A172 (cell line): ENCODE results near the gene KRT3. TPM values are rescaled to one million over a fixed set of nuclear protein-coding genes. Genes with fewer than 3 reads are reported as not detected.

Experiments used
- DNase-seq: peaks from one replicate; pipeline ENCODE4 v3.0.0-alpha.2; 2015; ENCODE audit warnings: low spot score
- total RNA-seq: library from RNA; depleted of rRNA; stranded (reverse); fragments of >200 nt; shearing (Covaris generic); gene quantifications from 2 replicates; pipeline ENCODE4 v1.2.3, GENCODE V29; 2014

The KRT3 gene
- total RNA-seq, 1 experiment from 2014 or later = not detected

DNA sequence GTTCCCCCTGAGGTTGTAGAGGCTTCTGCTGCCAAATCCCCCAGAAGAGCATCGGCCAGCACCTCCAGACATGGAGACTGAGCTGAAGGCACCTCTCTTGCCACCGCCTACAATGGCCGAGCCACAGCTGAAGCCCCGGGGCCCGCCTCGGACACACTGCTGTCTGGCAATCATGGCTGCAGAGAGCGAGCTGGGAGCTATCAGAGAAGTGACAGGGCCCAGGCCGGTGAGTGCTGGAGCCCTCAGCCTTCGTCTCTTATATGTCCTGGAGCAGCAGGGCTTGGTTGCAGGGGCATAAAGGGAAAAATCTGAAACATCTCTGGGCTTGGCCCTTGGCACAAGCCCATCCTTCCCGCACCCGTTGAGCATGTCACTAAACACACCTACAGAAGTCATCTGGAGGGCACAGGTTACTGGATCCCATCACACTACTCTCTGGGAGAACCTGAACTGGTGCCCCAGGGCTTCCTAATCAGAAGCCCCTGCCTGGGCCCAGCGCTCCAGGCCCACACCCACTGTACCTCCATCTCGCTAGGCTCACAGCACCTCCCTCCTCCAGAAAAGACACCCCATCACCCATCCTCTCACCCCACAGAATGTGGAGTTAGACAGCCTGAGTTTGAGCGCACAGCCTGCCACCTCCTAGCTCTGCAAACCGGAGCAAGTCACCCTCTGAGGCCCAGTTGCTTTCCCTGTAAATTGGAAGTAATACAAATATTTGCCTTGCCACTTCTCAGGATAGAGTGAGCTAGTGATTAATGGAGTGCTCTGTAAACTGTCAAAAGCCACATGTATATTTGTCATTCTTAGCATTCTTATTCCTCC is 18.2 kb upstream of the KRT3 start, which contains the start of gene KRT4:
Gene KRT4, minus strand, starts transcription at position 232 of the 825 bp plus-strand sequence. Its CDS starts 58 bp downstream, at position 174.
- DNase-seq = no peak

DNA sequence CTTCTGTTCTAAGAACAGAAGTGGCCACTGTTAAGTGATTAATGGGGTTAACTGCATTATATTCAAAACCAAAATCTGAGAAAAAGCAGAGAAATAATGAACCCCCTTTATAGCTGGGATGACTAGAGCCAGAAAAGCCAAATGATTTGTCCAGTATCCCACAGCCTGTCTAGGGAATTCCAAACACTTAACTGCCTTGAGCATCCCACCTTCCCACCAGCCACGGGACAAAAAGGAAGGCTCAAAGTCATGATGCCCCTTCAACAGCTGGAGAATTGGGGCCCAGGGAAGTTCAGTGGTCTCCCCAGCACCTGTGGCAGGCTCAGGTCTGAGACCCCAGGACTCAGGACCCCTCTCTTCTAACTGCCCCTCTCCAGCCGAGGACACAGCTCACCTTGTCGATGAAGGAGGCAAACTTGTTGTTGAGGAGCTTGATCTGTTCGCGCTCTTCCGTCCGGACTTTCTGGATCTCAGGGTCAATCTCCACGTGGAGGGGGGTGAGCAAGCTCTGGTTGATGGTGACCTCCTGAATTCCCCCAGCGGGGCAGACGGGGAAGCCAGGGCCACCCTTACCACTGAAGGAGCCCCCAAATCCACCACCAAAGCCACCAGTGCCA is 17.4 kb upstream of the KRT3 start:
- DNase-seq = no peak

DNA sequence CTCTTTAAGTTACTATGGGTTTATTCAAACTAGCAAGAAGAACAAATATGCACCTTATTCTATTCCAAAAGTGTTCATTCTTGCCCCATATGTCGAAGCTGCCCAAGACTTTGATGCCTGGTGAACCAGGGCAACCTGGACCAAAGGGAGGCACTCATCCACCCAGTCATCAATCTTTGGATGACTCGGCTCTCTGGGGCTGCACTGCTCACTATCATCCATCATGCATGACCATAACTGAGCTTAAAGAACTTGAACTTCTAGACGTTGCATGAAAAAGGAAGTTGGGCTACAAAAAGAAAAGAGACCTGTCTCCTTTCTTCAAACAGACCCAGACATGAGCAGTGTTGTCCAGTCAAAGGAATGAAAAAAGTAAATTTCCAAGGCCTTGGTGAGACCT is 16.8 kb upstream of the KRT3 start:
- no peak for DNase-seq

DNA sequence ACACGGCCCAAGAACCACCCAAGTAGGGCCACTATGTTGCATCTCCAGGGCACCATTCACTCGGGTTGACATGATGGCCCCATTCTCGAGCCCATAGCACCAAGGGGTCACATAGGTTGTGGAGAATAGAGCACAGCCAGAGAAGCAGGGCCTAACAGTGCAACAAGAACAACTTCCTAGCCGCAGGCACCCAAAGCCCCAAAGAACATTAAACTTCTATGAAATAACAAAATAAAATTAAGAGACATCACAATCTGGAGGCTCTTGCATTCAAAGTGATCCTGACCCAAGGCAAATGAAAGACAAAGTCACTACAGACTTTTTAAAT is 16.1 kb upstream of the KRT3 start:
- DNase-seq = no peak

DNA sequence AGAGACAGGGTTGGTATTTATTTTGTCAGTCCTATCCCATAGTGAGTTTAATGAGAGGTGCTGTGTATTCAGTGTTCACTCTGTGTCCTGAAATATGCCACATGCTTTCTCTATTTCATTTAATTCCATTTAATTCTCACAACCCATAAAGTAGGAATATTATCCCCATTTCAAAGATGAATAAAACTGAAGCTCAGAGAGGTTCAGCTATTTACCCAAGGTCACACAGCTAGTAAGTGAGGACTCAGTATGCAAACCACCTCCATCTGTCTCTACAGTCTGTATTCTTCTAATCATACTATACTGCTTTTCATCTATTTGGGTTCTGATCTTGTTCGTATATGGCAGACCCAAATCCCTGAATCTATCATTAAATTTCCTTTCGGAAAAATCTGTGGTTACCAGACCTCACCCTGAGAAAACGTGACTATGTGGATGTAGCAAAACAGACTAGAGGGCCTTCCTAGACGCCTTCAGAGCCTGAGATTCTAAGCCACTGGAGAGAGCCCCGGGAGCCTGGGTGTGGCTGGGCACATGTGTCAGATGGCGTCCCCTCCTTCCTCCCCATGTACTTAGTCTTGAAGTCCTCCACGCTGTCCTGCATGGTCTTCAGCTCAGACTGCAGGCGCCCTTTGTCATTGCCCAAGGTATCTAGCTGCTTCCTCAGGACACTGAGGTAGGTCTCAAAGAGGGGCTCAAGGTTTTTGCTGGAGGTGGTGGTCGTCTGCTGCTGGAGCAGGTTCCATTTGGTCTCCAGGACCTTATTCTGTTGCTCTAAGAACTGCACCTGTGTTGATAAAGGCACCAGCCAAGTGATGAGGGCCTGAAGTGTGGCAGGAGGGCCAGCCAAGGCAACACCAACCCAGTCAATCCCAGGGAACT is 15.5 kb upstream of the KRT3 start:
- DNase-seq = no peak

DNA sequence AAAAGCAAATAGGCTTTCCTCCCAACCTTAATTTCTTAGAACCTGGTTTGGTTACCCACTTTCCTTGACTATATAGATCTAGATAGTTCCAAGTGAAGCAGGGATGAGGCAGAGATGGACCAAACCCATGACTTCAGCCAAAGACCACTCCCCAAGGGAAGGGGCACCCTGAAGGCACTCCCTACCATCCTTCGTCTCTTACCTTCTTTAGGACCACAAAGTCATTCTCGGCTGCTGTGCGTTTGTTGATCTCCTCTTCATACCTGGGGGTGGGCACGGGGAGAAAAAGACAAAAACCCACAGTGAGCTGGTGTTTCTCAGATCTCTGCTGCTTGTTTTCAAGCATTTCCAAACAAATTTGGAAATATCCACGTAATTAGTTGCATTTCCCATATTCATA is 14.6 kb upstream of the KRT3 start:
- no peak for DNase-seq

DNA sequence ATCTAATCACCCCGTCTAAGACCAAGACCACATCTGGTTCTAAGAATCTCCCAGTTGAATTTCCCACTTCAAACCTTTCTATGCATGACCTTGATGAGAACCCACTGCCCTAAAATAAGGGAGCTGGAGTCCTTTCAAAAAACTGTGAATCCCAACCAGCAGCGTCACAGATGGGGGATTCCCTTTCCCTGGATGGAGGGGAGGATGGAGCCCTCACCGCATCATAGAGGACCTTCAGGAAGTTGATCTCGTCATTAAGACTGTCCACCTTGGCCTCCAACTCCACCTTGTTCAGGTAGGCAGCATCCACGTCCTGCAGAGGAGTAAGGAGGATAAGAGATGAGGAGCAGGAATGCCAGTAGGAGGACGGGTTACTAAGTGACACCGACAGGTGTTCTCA is 13.2 kb upstream of the KRT3 start:
- no peak for DNase-seq

DNA sequence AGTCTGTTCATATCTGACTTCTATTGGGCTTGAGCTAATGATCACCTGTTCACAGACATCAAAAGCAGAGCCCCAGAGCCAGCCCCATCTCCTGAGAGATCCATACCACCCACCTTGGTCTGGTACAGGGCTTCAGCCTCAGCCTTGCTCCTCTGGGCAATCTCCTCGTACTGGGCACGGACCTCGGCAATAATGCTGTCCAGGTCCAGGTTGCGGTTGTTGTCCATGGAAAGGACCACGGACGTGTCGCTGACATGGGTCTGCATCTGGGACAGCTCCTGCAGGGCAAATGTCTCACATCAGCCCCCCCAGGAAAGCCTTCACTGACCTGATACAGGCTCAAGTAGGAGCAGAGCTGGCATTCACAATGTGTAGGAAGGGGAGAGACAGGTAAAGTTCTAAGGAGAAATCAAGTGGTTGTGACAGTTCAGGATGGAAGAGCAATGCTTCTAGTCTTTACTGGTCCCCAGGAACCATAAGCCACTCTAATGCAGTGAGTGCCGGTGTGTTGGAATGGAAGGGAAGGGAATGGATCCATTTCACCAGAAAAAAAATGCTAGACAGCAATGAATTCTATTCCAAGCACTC is 12.8 kb upstream of the KRT3 start:
- no peak for DNase-seq

DNA sequence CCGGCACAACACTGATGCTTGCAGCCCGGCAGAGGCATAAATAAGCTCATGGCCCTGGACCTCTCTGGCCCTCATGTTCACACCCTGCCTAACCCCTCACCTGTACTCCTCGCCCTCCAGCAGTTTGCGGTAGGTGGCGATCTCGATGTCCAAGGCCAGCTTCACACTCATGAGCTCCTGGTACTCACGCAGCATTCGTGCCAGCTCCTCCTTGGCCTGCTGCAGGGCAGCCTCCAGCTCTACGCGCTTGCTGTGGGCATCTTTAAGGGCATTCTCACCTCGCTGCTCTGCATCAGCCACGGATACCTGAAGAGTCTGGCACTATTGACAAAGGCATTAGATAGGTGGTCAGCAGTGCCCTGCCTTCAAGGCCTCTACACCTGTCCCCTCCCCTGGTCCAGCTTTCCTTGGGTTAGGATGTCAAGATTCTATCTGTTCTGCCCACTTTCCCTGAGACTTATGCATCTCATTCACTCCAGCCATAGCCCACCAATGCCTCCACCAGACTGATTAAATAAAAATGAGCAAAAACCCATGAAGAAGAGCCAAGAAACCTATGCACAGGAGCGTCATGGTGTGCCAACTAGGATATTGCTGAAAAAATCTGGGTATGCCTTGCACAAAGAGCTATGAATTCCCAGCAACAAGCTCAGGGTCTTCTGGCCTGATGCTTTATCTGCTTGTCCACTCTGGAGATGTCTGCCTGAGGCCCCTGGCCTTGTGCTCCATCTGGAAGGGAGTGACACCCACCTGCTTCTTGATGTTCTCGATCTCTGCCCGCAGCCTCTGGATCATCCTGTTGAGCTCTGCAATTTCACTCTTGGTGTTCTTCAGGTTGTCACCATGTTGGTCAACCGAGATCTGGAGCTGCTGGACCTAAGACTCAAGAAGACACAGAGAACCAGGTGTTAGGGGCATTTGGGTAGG is 11.9 kb upstream of the KRT3 start:
- no peak for DNase-seq

DNA sequence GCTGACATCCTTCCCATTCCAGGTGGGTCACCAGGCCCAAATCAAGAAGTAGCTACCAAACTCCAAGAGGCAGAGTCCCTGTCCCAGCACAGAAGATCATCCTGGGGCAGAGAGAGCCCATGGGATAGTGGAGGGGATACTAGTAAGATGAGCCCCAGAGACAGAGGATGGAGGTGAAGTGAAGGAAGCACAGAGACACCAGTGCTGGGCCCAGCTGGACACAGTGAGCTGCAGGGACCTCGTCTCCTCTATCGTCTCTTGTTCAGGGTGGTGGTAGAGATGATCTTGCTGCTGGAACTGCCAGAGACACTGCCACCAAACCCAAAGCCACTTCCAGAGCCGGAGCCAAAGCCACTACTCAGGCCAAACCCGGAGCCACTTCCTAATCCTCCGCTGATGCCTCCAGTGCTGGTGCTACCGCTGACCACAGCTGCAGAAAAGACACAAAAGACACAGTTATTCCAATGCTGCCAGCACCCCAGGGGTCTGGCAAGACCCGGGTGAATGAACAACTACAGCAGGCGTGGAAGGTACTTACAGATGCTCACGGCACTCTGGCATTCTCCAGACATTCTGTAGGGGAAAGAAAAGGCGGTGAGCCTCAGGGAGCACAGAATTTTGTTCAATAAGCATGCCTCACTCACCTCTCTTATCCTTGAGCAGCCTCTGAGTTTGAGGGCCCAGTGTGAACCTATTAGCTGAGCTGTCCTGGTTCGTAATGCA is 11.1 kb upstream of the KRT3 start:
- no peak for DNase-seq

DNA sequence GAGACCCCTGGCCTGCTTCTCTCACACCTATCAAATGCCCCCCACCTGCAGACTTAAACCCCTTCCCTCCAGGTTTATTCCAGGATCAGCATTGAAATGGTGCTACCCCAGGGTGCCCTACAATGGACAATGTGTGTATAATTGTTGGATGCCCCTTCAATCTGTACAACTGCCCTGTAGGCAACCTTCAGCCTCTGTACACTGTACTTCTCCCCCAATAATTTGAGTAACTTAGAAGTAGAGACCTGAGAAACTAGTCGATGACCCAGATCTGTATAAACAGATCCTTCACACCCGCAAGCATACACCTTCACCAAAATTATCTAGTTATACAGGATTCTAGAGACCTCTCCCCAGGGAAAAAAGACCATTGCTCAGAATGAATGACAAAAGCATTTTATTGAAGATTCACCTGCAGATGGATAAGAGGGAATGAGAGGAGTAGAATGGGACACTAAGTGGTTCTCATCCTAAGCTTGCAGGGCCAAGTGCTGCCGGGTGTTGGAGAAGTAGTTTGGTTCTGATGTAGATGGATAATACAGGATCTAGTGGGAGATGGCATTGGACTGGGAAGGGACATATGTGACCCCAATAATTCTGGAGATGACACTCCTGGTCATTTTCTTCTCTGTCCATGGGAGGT is 10.4 kb upstream of the KRT3 start:
- no peak for DNase-seq

DNA sequence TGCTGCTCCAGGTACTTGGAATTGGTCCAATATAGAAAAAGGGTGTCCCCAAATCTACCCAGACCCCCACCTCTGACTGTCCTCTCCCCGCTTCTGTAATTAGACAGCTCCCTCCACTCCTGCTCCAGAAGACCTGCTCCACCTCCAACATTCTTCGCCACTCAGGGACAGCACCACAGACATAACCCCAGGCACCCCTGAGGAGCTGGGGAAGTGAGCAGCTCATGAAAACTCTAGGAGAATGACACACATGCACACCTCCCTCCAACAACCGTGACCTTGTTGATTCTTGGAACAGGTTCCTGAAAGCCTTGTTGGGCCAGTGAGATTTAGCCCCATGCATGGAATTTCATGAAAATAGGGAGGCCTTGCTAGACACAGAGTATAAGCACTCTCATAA is 9.8 kb upstream of the KRT3 start:
- DNase-seq = no peak

DNA sequence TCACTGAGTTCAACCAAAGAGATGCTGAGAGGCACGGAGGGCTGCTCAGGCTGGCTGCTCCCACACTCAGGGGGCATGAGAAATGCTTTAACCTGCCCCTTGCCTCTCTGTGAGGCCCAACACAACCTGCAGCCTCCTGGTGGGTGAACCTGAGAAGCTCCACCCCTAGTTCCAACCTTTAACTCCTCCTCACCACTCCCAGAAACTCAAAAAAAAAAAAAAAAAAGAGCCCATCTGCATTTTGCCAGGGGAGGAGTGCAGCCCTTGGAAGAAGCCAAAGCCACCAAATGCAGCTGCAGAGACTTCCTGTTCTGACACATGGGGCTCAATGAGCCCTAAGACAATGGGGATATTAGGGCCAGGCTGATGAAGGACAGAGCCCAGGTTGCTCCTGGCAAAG is 9.1 kb upstream of the KRT3 start:
- no peak for DNase-seq

DNA sequence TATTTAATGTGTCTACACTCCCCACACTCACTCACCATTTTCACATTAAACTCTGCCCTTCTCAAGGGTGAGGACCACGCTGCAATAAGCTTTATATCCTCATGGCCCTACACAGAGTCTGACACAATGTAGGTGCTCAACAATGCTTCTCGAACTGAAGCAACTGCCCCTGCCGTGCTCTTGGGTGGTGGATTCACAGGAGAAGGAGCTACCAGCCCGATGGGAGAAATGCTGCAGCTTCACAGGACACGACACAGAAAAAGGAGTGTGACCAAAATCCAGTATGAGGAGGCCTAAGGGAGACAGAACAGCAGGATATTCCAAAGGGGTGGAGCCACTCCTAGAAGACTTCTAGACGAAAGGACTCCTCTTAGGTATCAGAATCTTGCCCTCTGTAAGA is 6.5 kb upstream of the KRT3 start:
- no peak for DNase-seq

DNA sequence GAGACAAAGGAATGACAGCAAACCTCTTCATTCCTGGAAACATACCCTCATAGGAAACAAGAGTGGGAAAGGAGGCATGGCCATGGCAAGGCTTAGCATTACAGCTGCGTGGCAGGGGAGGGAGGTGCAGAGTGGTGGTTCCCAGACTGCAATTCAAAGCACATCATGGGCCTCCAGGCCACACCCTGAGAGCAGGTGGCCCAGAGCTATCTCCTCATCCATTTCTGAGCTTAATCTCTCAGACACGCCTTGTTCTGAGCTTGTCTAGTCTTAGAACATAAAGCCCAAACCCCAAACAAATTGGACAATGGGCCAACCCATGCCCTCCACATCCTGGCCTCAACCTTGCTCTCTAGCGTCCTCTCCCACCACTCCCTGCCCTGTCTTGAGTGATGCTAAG is 5.9 kb upstream of the KRT3 start:
- DNase-seq = no peak

DNA sequence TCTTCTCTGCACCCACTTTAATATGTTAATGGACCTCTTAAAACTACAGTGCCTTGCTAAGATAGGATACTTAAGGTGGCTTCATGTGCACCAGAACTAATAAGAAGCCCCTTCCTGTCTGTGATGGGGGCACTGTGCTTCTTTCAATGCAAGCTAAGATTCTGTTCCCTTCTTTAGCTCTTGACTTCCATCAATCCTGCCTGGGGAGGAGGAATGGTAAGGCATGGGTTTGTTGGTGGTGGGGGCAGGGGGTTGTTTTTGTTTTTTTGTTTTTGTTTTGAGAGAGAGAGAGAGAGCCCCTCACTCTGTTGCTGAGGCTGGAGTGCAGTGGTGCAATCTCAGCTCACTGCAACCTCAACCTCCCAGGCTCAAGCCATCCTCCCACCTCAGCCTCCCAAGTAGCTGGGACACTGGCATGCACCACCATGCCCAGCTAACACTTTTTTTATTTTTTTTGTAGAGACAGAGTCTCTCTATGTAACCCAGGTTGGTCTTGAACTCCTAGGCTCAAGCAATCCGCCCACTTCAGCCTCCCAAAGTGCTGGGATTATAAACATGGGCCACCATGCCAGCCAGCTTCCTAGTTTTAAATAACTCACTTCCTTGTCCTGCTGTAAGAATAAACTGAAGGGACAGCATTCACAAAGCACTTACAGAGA is 4.5 kb upstream of the KRT3 start:
- DNase-seq = no peak

DNA sequence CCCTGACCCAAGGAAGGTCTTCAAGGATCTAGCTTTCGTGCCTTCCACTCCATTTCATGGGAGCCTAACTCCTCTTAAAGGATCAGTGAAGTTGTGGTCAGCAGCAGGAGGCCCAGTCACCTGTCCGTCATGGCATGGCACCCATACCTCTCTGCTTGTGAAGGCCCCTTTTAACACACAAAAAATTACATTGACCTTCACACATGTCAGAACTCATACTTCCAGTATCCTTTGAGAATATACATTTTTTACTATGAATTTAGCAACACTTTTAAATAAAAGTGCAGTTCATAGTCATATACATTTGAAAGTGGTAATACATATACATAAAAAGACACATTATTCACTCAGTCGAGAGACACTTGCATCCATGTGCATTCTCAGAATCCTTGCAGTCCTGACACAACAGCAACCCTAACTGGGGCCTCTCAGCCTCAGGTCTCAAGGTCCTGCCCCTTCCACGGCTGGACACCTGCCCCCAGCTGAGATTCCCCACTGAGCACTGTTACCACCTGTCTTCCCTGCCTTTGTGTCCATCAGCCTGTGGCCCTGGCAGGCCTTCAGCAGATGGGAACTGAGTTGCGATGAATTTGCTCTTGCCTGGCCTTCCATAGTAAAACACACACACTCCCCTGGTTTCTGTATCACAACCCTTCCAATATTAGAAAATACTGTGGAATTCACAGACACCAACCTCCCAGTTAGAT is 3.7 kb upstream of the KRT3 start:
- no peak for DNase-seq

DNA sequence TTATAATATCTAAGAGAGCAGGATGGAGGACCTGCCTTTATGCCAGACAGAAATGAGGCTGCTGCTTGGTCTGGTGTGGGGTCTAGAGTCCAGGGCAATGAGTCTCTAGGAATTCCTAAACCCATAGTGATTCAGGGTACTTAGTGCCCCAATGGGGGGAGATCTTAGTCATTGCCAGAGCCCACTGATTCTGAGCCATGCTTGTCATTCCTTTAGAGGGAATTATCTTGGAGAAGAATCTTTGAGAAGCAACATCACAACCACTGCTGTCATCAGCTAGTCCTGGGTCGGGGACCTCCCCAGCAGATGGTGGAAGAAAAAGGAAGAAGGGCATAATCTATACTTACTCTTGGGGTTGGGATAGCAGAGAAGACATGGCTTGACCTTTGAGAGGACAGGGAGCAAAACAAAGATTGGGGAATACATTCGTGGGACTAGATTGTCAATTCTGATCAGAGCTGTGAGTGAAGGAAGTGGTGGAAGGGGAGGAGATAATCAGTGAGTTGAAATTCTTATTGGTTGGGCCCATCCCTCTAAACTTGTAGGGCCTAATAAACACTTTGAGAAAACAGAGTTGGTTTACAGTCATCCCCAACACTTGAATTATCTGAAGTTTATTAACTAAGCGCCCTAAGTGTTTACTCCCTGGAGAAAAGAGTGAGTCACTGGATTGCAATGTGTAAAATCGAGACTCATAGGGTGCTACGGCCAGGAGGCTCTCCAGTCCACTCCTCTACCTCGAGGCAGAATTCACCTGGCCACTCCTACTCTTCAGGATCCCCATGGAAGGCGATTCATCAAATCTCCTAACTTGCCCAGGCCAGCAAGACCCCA is 3.0 kb upstream of the KRT3 start:
- peak; percentile 84 for DNase-seq
